ENCODE results near the gene CCDC160. TPM values are rescaled to one million over a fixed set of nuclear protein-coding genes. Genes with fewer than 3 reads are reported as not detected.
"Not testable (repeated sequence)": the region's sequence is repeated elsewhere in the genome, so short reads cannot be mapped to it uniquely, and the experiment has no call there.

Gene CCDC160
- total RNA-seq, 1 donor from 2014 or later = not detected

GRCh38 chrX:134255555-134255954 lies 18.6 kb downstream of the CCDC160 start:
- Histone ChIP-seq H3K27ac (no peak overlapping the region), H3K4me3 (no peak overlapping the region), H3K9me3 (no peaks in the 10 kb centered on the region), H3K27me3 (no peaks in the 10 kb centered on the region), H3K36me3 (no peaks in the 10 kb centered on the region), H3K4me1 (no peaks in the 10 kb centered on the region)
- DNase-seq (ENCODE audit: low spot score in 2 of 2) = no peak
- intact Hi-C loops (cut with DNase I) = no loop called here
- no peak for TF ChIP-seq CTCF (IDR thresholded peaks at IDR 0.05)

- no peak for DNase-seq (ENCODE audit: low spot score in 2 of 2)
- no peak overlapping the region for H3K4me3 ChIP-seq
- TF ChIP-seq CTCF (IDR thresholded peaks at IDR 0.05) = no peak
- no peaks in the 10 kb centered on the region for H3K9me3 ChIP-seq
- H3K4me1 ChIP-seq = no peaks in the 10 kb centered on the region
- H3K27me3 ChIP-seq = no peaks in the 10 kb centered on the region
- intact Hi-C loops (cut with DNase I) = no loop called here
- H3K27ac ChIP-seq = no peak overlapping the region
- no peaks in the 10 kb centered on the region for H3K36me3 ChIP-seq
These were observed 19.7 kb downstream of the CCDC160 start for GRCh38 chrX:134256684-134257083.

GRCh38 chrX:134258202-134258601 lies 21.2 kb downstream of the CCDC160 start:
- Histone ChIP-seq H3K9me3 (no peaks in the 10 kb centered on the region), H3K4me3 (no peak overlapping the region), H3K27ac (no peak overlapping the region), H3K27me3 (no peaks in the 10 kb centered on the region), H3K36me3 (no peaks in the 10 kb centered on the region), H3K4me1 (no peaks in the 10 kb centered on the region)
- no peak for TF ChIP-seq CTCF (IDR thresholded peaks at IDR 0.05)
- DNase-seq (ENCODE audit: low spot score in 2 of 2) = no peak
- intact Hi-C loops (cut with DNase I) = no loop called here

- intact Hi-C loops (cut with DNase I); H3K4me3 ChIP-seq; H3K27me3 ChIP-seq; H3K36me3 ChIP-seq; H3K4me1 ChIP-seq; H3K9me3 ChIP-seq; H3K27ac ChIP-seq; DNase-seq (ENCODE audit: low spot score in 2 of 2): not testable (repeated sequence)
These were observed 49.0 kb downstream of the CCDC160 start for GRCh38 chrX:134285934-134286333.

GRCh38 chrX:134287346-134287745 lies 50.4 kb downstream of the CCDC160 start:
- Histone ChIP-seq H3K27me3 (no peaks in the 10 kb centered on the region), H3K27ac (no peak overlapping the region), H3K4me1 (no peaks in the 10 kb centered on the region), H3K9me3 (no peaks in the 10 kb centered on the region), H3K4me3 (no peak overlapping the region), H3K36me3 (no peaks in the 10 kb centered on the region)
- no peak for DNase-seq (ENCODE audit: low spot score in 2 of 2)
- TF ChIP-seq CTCF (IDR thresholded peaks at IDR 0.05) = no peak
- intact Hi-C loops (cut with DNase I) = no loop called here

- no peak for DNase-seq (ENCODE audit: low spot score in 2 of 2)
- H3K4me3 ChIP-seq = no peak overlapping the region
- intact Hi-C loops (cut with DNase I) = no loop called here
- no peaks in the 10 kb centered on the region for H3K36me3 ChIP-seq
- no peaks in the 10 kb centered on the region for H3K4me1 ChIP-seq
- no peaks in the 10 kb centered on the region for H3K9me3 ChIP-seq
- no peaks in the 10 kb centered on the region for H3K27me3 ChIP-seq
- H3K27ac ChIP-seq = no peak overlapping the region
- no peak for TF ChIP-seq CTCF (IDR thresholded peaks at IDR 0.05)
These were observed 57.6 kb downstream of the CCDC160 start for GRCh38 chrX:134294548-134294947.

Other genes with a start within 250 kb of the CCDC160 start
- 5.9 TPM for gene PHF6, start 136.1 kb downstream of the CCDC160 start, total RNA-seq
- gene HPRT1, start 223.0 kb downstream of the CCDC160 start, total RNA-seq = 20.3 TPM